Fibroblast of pulmonary artery (primary cell): ENCODE data around the gene GDF15.

ENCODE experiments used
- DNase-seq: peaks from one replicate; pipeline ENCODE4 v3.0.0-alpha.2; 2010; ENCODE audit warnings: low read depth
- H3K4me3 ChIP-seq: replicated peaks from 2 replicates; pipeline ENCODE4 v1.5.1; 2011; ENCODE audit warnings: low read depth, mild to moderate bottlenecking, control low read depth, low read length, moderate library complexity
- TF ChIP-seq, protein P1 (sequence below): IDR thresholded peaks from 2 replicates; pipeline ENCODE4 v1.5.1; 2011; ENCODE audit warnings: mild to moderate bottlenecking, control low read depth, low read length, inconsistent platforms; ENCODE audit errors: missing control alignments

The GDF15 gene

DNA sequence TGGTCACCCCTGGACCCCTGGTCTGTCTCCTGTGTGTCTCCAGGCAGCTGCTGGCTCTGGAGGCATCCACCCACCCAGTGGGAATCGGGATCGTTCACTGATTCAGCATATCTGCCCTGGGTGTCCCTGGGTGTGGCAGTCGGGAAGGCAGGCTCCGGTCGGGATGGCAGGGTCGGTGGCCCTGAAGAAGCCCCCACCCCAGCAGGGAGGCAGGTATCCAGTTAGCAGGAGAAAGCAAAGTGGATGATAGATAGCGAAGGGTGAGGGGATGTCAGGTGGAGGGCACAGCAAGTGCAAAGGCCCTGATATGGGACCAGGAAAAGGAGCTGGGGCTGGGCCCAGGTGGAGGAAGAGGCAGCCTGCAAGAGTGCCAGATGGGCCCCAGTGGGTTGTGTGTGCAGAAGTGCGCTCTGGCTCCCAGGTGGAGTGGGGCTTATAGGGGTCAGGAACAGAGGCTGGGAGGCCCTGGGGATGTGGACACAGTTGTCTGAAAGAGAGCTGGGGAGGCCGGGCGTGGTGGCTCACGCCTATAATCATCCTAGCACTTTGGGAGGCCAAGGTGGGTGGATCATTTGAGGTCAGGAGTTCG is 35.5 kb downstream of the GDF15 start:
- peak overlapping the region; percentile 75 for H3K4me3 ChIP-seq
- no peak for DNase-seq

DNA sequence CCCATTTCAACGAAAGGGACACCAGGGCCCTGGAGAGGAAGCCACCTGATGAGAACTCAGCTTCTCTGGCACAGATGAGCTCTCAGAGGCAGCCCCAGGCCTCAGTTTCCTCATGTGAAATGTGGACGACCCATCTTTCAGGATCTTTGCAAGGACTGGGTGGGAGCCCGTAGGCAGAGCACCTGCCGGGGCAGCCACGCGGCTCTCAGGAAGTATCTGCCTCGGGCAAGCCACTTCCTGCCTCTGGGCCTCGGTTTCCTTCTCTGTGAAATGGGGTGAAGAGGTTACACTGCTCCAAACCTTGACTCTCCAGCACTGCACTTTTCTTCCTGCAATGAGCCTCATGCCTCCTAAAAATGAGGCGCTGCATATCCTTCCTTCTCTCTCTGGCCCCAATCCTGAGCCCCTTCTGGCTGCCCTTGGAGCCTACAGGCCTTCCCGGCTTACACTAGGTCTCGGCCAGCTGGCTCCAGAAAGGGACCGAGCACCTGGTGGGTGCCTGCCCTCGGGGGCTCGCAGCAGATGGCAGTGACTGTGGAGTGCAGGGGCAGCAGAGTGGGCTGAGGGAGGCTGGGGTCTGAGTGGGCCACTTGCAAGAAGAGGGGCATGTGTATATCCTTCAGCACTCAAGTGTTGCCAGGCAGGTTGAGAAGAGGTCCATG is 36.7 kb downstream of the GDF15 start:
- TF ChIP-seq, protein P1, sequence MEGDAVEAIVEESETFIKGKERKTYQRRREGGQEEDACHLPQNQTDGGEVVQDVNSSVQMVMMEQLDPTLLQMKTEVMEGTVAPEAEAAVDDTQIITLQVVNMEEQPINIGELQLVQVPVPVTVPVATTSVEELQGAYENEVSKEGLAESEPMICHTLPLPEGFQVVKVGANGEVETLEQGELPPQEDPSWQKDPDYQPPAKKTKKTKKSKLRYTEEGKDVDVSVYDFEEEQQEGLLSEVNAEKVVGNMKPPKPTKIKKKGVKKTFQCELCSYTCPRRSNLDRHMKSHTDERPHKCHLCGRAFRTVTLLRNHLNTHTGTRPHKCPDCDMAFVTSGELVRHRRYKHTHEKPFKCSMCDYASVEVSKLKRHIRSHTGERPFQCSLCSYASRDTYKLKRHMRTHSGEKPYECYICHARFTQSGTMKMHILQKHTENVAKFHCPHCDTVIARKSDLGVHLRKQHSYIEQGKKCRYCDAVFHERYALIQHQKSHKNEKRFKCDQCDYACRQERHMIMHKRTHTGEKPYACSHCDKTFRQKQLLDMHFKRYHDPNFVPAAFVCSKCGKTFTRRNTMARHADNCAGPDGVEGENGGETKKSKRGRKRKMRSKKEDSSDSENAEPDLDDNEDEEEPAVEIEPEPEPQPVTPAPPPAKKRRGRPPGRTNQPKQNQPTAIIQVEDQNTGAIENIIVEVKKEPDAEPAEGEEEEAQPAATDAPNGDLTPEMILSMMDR, result no peak
- H3K4me3 ChIP-seq, result no peak overlapping the region
- DNase-seq, result no peak

More for the DNA sequence above, 35.5 kb downstream of the GDF15 start:
- TF ChIP-seq, protein P1, result no peak

DNA sequence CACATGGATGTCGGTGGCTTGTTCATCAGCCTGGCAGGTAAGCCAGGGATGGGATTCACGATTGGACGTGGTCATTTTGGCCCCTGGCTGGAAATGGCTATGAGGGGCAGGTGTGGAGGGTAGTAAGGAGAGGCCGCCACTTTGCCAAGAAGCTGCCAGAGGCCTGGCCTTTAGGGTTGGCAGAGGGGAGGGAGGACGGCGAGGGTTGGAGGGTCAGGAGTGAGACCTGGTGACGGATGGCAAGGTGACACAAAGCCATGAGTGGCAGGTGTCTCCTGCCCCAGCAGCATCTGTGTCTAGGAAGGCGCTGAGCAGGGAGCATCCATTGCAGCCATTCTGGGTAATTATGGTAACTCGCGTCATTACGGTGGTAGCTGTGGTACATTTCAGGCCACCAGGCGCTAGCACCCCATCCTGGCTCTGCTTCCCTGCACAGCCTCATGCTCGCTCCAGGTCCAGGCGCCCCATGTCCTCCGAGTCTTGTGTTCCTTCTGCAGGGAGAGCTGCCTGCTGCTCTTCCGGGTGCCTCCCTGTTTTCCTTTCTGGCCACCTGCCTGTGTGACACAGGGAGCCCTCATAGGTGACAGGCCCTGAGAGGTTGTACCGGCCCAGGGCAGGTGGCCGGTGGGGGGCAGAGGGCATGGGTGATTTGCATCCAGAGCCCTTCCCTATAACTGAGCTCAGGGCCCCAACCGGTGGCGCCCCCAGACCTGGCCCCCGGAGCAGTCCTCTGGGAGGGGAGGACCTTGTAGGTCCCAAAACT is 37.5 kb downstream of the GDF15 start:
- no peak overlapping the region for H3K4me3 ChIP-seq
- TF ChIP-seq, protein P1, result no peak
- no peak for DNase-seq

DNA sequence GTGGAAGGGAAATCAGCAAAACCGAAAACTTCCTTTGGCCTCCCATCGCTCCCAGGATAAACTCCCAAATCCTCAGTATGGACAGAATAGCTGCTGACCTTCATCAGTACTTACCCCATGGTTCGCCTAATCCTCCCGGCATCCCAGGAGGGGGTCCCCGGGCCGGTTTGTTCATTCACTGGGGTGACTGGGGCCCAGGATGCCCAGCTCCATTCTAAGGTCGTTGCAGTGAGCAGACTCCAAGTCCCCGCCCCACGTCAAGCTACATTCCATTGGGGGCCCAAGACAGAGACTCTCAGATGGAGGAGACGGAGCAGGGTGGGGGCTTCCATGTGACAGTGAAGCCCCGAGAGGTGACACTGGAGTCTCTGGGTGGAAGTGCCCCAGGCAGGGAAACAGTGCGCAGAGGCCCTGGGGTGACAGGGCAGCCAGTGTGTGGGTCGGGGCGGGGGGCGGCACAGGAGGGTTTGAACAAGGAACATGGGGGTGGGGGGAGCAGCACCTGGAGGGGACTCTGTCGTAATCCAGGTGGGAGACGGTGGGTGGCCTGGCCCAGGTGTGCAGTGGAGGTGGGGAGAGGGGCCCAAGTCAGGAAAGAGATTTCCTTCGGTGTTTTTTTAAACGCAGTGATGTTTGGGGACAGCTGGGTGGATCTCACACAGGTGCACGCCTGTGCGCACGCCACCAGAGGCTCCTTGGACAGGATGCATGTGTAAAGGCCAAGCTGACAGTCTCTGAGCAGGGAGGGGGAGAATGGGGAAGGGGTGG is 38.3 kb downstream of the GDF15 start:
- DNase-seq, result no peak
- no peak overlapping the region for H3K4me3 ChIP-seq
- TF ChIP-seq, protein P1, result no peak

DNA sequence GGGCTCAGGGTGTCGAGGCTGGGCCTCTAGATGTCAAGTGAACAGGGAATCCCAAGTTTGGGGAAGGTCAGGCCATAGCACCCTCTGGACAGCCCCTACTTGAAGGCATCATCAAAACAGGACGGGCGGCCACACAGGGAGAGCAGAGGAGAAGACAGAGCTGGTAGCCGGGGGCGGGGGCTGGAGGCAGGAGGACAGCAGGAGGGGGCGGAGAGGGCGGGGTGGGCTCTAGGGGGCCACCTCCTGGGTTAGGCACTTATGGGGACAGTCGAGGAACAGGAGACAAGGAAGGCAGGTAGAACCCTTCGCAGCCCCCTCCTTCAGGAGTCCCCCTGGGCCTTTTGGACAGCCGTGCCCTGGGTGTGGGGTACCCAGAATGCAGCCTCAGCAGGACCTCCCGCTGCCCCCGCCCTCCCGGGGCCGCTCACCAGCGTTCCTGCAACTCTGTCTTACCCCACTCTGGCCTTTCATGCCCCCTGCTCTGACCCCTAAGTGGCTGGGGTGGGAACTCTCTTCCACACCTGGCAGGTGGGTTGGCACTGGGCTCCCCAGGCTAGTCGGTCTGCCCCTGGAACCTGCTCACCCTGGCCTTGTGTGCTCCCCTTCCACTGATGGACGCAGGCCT is 39.0 kb downstream of the GDF15 start:
- TF ChIP-seq, protein P1, result no peak
- H3K4me3 ChIP-seq, result no peak overlapping the region
- DNase-seq, result no peak
